Measurements from ENCODE around the gene TYRO3. TPM values are rescaled to one million over a fixed set of nuclear protein-coding genes. Genes with fewer than 3 reads are reported as not detected.

TYRO3 gene
- total RNA-seq, 1 experiment from 2014 or later = 30.3 TPM

DNA sequence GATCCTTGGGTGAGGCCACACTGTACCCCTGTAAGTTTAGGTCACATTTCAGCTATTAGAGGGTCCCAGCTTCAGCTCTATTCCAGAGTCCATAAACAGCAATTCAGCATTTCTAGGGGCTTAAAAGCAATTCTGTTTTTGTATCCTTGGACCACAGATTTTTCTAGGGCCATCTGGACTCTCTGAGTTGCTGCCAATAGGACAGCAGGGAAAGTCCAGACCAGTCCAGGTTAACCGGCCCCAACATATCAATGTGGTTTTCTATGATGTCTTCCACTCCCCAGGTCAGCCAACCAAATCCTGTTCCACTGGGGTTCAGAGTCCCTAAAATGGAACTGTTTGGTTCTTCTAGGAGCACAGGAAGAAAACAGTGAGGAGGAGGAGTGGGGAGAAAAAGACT, 40.0 kb downstream of the TYRO3 start:
- peaks cover 4% of the 10 kb centered on the region; the same call in 1 of the 2 replicates for H3F3A ChIP-seq (ENCODE audit: insufficient read depth, low read depth)
- no peak overlapping the region for H3K27ac ChIP-seq
- no peaks in the 10 kb centered on the region for H3K27me3 ChIP-seq (ENCODE audit: insufficient read depth, low read depth)
- intact Hi-C loops (cut with micrococcal nuclease; ENCODE audit: unreplicated experiment) = no loop called here
- DNase-seq = no peak
- no peak overlapping the region for H2AFZ ChIP-seq
- ChIA-PET POLR2A (ENCODE audit: unreplicated experiment) (no interaction called here), CTCF (no interaction called here)
- H3K4me2 ChIP-seq = no peak overlapping the region
- H3K79me2 ChIP-seq (ENCODE audit: low read depth) = no peaks in the 10 kb centered on the region
- H3K9me2 ChIP-seq (ENCODE audit: insufficient read depth) = no peaks in the 10 kb centered on the region
- H3K4me3 ChIP-seq = no peak overlapping the region
- no peaks in the 10 kb centered on the region for H4K20me1 ChIP-seq (ENCODE audit: insufficient read depth)
- H3K36me3 ChIP-seq (ENCODE audit: low read depth) = no peaks in the 10 kb centered on the region
- H3K4me1 ChIP-seq (replicated peaks; ENCODE audit: insufficient read depth) = peaks cover 1% of the 10 kb centered on the region; the same call in 1 of the 2 replicates
- H3K9me3 ChIP-seq (ENCODE audit: insufficient read depth, low read depth) = no peaks in the 10 kb centered on the region
- BruUV-seq (replicated peaks) = no TSS peak
- TF ChIP-seq, protein P1, sequence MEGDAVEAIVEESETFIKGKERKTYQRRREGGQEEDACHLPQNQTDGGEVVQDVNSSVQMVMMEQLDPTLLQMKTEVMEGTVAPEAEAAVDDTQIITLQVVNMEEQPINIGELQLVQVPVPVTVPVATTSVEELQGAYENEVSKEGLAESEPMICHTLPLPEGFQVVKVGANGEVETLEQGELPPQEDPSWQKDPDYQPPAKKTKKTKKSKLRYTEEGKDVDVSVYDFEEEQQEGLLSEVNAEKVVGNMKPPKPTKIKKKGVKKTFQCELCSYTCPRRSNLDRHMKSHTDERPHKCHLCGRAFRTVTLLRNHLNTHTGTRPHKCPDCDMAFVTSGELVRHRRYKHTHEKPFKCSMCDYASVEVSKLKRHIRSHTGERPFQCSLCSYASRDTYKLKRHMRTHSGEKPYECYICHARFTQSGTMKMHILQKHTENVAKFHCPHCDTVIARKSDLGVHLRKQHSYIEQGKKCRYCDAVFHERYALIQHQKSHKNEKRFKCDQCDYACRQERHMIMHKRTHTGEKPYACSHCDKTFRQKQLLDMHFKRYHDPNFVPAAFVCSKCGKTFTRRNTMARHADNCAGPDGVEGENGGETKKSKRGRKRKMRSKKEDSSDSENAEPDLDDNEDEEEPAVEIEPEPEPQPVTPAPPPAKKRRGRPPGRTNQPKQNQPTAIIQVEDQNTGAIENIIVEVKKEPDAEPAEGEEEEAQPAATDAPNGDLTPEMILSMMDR (conservative IDR thresholded peaks at IDR 0.05) = no peak
- TF ChIP-seq EZH2 (IDR thresholded peaks at IDR 0.05; ENCODE audit: low read depth) = no peak

DNA sequence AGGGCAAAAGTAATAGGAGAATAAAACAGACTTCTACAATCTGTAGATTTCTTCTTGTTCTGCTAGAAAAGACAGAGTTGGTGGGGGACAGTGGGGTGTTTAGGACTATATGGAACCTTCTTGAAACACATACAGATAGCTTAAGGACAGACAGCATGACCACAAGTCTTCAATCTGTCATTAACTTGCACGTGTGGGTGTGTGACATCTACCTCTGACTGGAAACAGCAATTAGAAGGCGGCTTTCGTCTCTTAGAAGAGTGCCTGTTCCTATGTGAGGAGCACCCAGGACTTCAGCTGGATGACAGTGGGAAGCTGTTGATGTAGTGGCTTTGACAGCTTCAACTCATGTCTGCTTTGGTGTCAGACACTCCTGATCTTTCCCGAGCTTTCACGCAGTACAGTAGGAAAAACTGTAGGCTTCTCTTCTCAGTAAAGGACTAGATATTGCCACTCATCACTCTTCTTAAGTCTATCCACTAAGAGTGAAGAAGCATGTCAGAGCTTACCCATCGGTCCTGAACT, 44.5 kb downstream of the TYRO3 start:
- Histone ChIP-seq H3K9me3 (ENCODE audit: insufficient read depth, low read depth) (no peaks in the 10 kb centered on the region), H3K27ac (no peak overlapping the region), H3K4me1 (replicated peaks; ENCODE audit: insufficient read depth) (peaks cover 7% of the 10 kb centered on the region; the same call in 1 of the 2 replicates), H3K27me3 (ENCODE audit: insufficient read depth, low read depth) (no peaks in the 10 kb centered on the region), H3K36me3 (ENCODE audit: low read depth) (no peaks in the 10 kb centered on the region), H3K4me2 (peak overlapping the region; percentile 82), H4K20me1 (ENCODE audit: insufficient read depth) (no peaks in the 10 kb centered on the region), H3K9me2 (ENCODE audit: insufficient read depth) (no peaks in the 10 kb centered on the region), H3K79me2 (ENCODE audit: low read depth) (no peaks in the 10 kb centered on the region), H3F3A (ENCODE audit: insufficient read depth, low read depth) (0 out of 2 replicates have a peak, but pooled peaks cover 5% of the 10 kb centered on the region), H2AFZ (no peak overlapping the region; the same call in 1 of the 2 replicates), H3K4me3 (no peak overlapping the region)
- no peak for DNase-seq
- POLR2A ChIA-PET (ENCODE audit: unreplicated experiment) = no interaction called here
- CTCF ChIA-PET = interaction anchor here (0.6 to 1.6 kb wide), 5 partner anchors 16 to 301 kb away, joined by 3 to 6 read pairs (median 3); partner anchors contain the start of gene MGA
- no TSS peak for BruUV-seq (replicated peaks)
- intact Hi-C loops (cut with micrococcal nuclease; ENCODE audit: unreplicated experiment) = no loop called here
- TF ChIP-seq EZH2 (IDR thresholded peaks at IDR 0.05; ENCODE audit: low read depth) = no peak
- TF ChIP-seq, protein P1 (conservative IDR thresholded peaks at IDR 0.05) = no peak

DNA sequence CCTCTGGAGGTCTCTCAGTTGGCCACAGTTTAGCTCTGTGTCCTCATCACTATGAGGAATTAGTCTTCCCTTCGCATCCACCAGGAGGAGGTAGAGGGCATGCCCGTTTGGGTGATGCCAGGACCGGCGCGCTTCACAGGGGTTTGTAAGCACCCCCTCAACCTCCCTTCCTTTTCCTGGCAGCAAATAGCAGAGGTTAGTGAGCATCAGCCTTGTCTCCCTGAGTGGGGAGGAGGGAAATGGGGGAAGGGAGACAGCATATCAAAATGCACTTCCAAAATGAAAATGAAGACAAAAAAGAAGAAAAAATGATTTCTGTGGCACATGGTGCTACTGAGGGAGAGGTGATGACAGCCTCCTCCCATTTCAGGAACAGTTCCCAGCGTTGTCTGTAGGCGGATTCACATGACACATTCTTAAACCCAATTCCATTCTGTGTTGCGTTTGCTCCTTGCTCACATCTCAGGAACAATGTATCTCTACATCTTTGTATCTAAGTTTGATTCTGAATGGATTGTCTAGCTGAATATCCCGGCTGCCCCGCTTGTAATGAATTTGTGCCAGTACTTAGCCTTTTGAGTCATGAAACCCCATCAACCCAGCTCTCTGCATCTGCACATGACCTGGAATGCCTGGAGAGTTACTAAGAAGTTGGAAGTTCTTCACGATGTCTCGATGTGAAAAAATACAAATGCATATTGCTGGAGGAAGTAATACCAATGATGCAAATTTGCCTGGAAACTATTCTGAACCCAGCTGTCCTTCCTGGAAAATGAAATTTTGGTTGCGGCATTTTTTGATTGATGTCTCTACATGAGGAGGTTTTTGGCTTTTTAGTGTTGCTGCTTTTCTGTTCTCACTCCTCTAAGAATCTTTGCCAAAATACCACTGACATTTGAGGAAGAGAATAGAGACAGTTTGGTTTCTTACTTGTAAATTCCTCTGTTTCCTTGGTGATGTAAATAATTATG, 45.2 kb downstream of the TYRO3 start:
- Histone ChIP-seq H3F3A (ENCODE audit: insufficient read depth, low read depth) (0 out of 2 replicates have a peak, but pooled peaks cover 5% of the 10 kb centered on the region), H3K4me3 (peak overlapping the region; percentile 54), H3K9me3 (ENCODE audit: insufficient read depth, low read depth) (no peaks in the 10 kb centered on the region), H3K79me2 (ENCODE audit: low read depth) (no peaks in the 10 kb centered on the region), H3K4me1 (replicated peaks; ENCODE audit: insufficient read depth) (peaks cover 7% of the 10 kb centered on the region; the same call in 1 of the 2 replicates), H4K20me1 (ENCODE audit: insufficient read depth) (no peaks in the 10 kb centered on the region), H2AFZ (peak overlapping the region; percentile 78), H3K9me2 (ENCODE audit: insufficient read depth) (no peaks in the 10 kb centered on the region), H3K27ac (no peak overlapping the region), H3K36me3 (ENCODE audit: low read depth) (no peaks in the 10 kb centered on the region), H3K27me3 (ENCODE audit: insufficient read depth, low read depth) (no peaks in the 10 kb centered on the region), H3K4me2 (peak overlapping the region; percentile 82)
- TF ChIP-seq EZH2 (IDR thresholded peaks at IDR 0.05; ENCODE audit: low read depth) = no peak
- TF ChIP-seq, protein P1 (conservative IDR thresholded peaks at IDR 0.05) = peak; percentile 80
- intact Hi-C loops (cut with micrococcal nuclease; ENCODE audit: unreplicated experiment) = no loop called here
- peak; percentile 44 to 45 for DNase-seq
- ChIA-PET POLR2A (ENCODE audit: unreplicated experiment) (no interaction called here), CTCF (interaction anchor here (0.6 to 1.6 kb wide), 6 partner anchors 17 to 301 kb away, joined by 3 to 6 read pairs (median 3); partner anchors contain the start of gene MGA)
- BruUV-seq (replicated peaks) = no TSS peak
